AG04449 (cell line): ENCODE results near the gene DENND1A.

Source experiments
- CTCF ChIA-PET: fragments of 350-600 bp; formaldehyde crosslinking; extraction: SDS; loops from one replicate; lab custom pipeline; 2021; ENCODE audit warnings: antibody characterized with exemption; lab: Yijun Ruan, JAX
- POLR2A ChIA-PET: fragments of 400-600, 350-600 bp; formaldehyde crosslinking; extraction: SDS; loops from one replicate; lab custom pipeline; 2020; ENCODE audit warnings: antibody characterized with exemption, inconsistent platforms; lab: Yijun Ruan, JAX
- DNase-seq: peaks from one replicate; pipeline ENCODE4 v3.0.0-alpha.2; 2010; ENCODE audit warnings: low read depth, low spot score
- H3K4me3 ChIP-seq: 2 replicates; pipeline ENCODE4 v1.5.1; 2011; ENCODE audit warnings: low read depth, mild to moderate bottlenecking, control low read depth, low read length
- TF ChIP-seq, protein P1 (sequence below): IDR thresholded peaks from one replicate; pipeline ENCODE4 v1.5.1; 2011; ENCODE audit warnings: mild to moderate bottlenecking, moderate library complexity, low read length, control low read depth, inconsistent platforms; ENCODE audit not compliant: insufficient read depth; ENCODE audit errors: missing control alignments

DENND1A gene

DNA sequence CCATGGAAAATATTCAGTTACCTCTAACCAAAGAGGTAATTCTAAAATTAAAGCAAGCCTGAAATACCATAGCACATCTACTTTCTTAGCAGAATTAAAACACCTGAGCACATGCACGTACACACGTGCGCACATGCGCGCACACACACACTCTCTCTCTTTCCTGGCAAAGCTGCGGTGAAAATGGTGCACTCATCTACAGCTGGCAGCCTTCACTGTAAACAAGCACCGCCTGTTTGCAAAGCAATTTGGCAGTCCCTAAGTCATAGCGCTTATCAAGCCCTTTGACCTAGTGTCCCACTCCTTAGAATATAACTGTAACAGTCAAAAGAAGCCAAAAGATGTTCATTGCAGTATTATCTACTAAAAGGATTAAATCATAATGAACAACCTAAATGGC lies 278.7 kb downstream of the DENND1A start:
- H3K4me3 ChIP-seq: no peak overlapping the region
- ChIA-PET POLR2A (no interaction called here), CTCF (no interaction called here)
- no peak for DNase-seq
- TF ChIP-seq, protein P1, sequence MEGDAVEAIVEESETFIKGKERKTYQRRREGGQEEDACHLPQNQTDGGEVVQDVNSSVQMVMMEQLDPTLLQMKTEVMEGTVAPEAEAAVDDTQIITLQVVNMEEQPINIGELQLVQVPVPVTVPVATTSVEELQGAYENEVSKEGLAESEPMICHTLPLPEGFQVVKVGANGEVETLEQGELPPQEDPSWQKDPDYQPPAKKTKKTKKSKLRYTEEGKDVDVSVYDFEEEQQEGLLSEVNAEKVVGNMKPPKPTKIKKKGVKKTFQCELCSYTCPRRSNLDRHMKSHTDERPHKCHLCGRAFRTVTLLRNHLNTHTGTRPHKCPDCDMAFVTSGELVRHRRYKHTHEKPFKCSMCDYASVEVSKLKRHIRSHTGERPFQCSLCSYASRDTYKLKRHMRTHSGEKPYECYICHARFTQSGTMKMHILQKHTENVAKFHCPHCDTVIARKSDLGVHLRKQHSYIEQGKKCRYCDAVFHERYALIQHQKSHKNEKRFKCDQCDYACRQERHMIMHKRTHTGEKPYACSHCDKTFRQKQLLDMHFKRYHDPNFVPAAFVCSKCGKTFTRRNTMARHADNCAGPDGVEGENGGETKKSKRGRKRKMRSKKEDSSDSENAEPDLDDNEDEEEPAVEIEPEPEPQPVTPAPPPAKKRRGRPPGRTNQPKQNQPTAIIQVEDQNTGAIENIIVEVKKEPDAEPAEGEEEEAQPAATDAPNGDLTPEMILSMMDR: no peak

DNA sequence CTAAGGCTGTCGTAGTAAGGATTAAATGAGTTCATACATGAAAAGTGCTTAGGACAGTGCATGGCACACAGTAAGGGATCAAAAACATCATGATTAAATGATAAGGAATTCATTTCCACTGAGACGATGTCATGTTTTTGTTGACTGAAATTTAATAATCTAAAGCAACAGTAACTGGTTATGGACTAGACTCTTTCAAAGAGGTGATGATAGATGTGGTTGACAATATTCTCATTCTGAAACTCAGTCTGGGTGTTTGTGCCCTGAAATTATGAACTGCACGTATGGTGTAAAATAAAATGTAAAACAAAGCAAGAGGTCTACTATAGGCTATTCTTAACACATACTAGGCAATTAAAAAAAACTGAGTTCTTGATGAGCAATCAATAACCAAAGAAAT lies 280.0 kb downstream of the DENND1A start:
- H3K4me3 ChIP-seq: no peak overlapping the region
- TF ChIP-seq, protein P1: no peak
- DNase-seq: no peak
- ChIA-PET CTCF (no interaction called here), POLR2A (no interaction called here)

DNA sequence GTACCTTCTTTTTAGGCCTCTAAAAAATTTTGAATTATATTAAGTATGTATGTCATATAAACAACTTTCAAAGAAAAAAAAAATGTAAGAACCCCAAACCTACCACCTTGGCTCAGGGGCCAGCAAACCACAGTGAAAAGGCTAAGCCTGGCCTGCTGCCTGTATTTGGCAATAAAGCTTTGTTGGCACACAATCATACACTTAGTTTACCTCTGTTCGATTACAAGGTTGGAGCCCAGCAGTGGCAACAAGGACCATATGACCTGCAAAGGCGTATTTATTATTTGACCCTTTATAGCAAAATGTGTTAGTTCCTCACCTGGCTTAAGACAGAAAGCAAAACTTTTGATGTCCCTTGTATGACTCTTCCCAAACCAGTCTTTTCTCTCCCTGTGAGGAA lies 282.8 kb downstream of the DENND1A start:
- ChIA-PET POLR2A (no interaction called here), CTCF (no interaction called here)
- TF ChIP-seq, protein P1: no peak
- no peak overlapping the region for H3K4me3 ChIP-seq
- DNase-seq: no peak

DNA sequence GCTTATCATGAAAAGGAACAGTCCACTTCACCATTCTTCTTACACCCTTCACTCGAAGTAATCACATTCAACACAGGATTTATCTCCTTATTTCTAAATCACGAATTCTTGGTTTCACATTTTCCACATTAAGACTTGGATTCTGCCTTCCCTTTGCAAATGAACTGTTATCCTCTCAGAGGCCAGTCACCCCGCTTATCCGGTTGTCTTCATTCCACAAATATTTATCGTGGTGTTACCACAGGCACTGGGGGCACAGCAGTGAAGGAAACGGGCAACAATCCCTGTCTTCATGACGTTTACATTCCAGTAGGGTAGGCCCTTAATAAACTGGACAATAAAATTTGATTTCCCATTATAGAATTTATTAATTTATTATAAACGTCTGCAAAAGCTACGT lies 284.2 kb downstream of the DENND1A start:
- POLR2A ChIA-PET: no interaction called here
- no peak overlapping the region for H3K4me3 ChIP-seq
- no peak for DNase-seq
- CTCF ChIA-PET: no interaction called here
- TF ChIP-seq, protein P1: no peak

GRCh38 chr9:123645126-123645525 lies 284.8 kb downstream of the DENND1A start:
- TF ChIP-seq, protein P1: no peak
- DNase-seq: no peak
- no peak overlapping the region for H3K4me3 ChIP-seq
- ChIA-PET POLR2A (no interaction called here), CTCF (no interaction called here)

GRCh38 chr9:123643518-123643917 lies 286.4 kb downstream of the DENND1A start:
- H3K4me3 ChIP-seq: no peak overlapping the region
- ChIA-PET POLR2A (no interaction called here), CTCF (no interaction called here)
- no peak for DNase-seq
- TF ChIP-seq, protein P1: no peak
